Astrocyte (in vitro differentiated cells and primary cell): ENCODE measurements around the gene GDI2. TPM values are rescaled to one million over a fixed set of nuclear protein-coding genes. Genes with fewer than 3 reads are reported as not detected.

Experiments used
- DNase-seq: peaks from one replicate; pipeline ENCODE4 v3.0.0-alpha.2; 2010; ENCODE audit warnings: low read depth
- FAIRE-seq: peaks from 2 replicates; lab custom pipeline; 2011; peaks lifted over from hg19 to GRCh38; lab: Jason Lieb, UNC
- H2AFZ ChIP-seq: 2 replicates; pipeline ENCODE4 v1.6.0; 2012; ENCODE audit warnings: low read depth, low read length, inconsistent platforms
- H3K27ac ChIP-seq: 2 replicates; pipeline ENCODE4 v1.5.1; 2011; ENCODE audit warnings: low read depth, low read length, inconsistent platforms
- H3K27me3 ChIP-seq: 2 replicates; pipeline ENCODE4 v1.6.0; 2011; ENCODE audit warnings: low read length, inconsistent platforms; ENCODE audit not compliant: insufficient read depth
- H3K36me3 ChIP-seq: 2 replicates; pipeline ENCODE4 v1.5.1; 2011; ENCODE audit warnings: low read length, inconsistent platforms; ENCODE audit not compliant: insufficient read depth
- H3K4me1 ChIP-seq: 2 replicates; pipeline ENCODE4 v1.5.1; 2011; ENCODE audit warnings: low read length, inconsistent platforms; ENCODE audit not compliant: insufficient read depth
- H3K4me2 ChIP-seq: 2 replicates; pipeline ENCODE4 v1.6.0; 2012; ENCODE audit warnings: low read length, inconsistent platforms
- H3K4me3 ChIP-seq: 2 replicates; pipeline ENCODE4 v1.5.1; 2011; ENCODE audit warnings: low read depth, mild to moderate bottlenecking, low read length, inconsistent platforms; ENCODE audit not compliant: insufficient read depth
- H3K79me2 ChIP-seq: 2 replicates; pipeline ENCODE4 v1.6.0; 2012; ENCODE audit warnings: mild to moderate bottlenecking, low read length, inconsistent platforms; ENCODE audit not compliant: insufficient read depth
- H3K9ac ChIP-seq: 2 replicates; pipeline ENCODE4 v1.6.0; 2012; ENCODE audit warnings: mild to moderate bottlenecking, low read length, inconsistent platforms
- H3K9me3 ChIP-seq: 2 replicates; pipeline ENCODE4 v1.5.1; 2012; ENCODE audit warnings: low read depth, mild to moderate bottlenecking, low read length, inconsistent platforms; ENCODE audit not compliant: insufficient read depth
- H4K20me1 ChIP-seq: 2 replicates; pipeline ENCODE4 v1.6.0; 2012; ENCODE audit warnings: low read length, inconsistent platforms; ENCODE audit not compliant: insufficient read depth
- H3K27ac Mint-ChIP-seq: one replicate; pipeline ENCODE4 v1.8.0; 2021; ENCODE audit warnings: mild to moderate bottlenecking, mixed read lengths; ENCODE audit not compliant: unreplicated experiment
- H3K27me3 Mint-ChIP-seq: one replicate; pipeline ENCODE4 v1.8.0; 2021; ENCODE audit warnings: low read depth, mixed read lengths; ENCODE audit not compliant: unreplicated experiment
- H3K36me3 Mint-ChIP-seq: one replicate; pipeline ENCODE4 v1.8.0; 2021; ENCODE audit warnings: low read depth, mixed read lengths; ENCODE audit not compliant: unreplicated experiment
- H3K4me1 Mint-ChIP-seq: one replicate; pipeline ENCODE4 v1.8.0; 2021; ENCODE audit warnings: low read depth, mixed read lengths; ENCODE audit not compliant: unreplicated experiment
- H3K4me3 Mint-ChIP-seq: one replicate; pipeline ENCODE4 v1.8.0; 2021; ENCODE audit warnings: mild to moderate bottlenecking, moderate library complexity, mixed read lengths; ENCODE audit not compliant: unreplicated experiment
- H3K9me3 Mint-ChIP-seq: one replicate; pipeline ENCODE4 v1.8.0; 2021; ENCODE audit warnings: mild to moderate bottlenecking, mixed read lengths; ENCODE audit not compliant: unreplicated experiment
- EZH2 ChIP-seq: IDR thresholded peaks from 2 replicates; pipeline ENCODE4 v1.6.1; 2012; ENCODE audit warnings: mild to moderate bottlenecking, low read length, inconsistent platforms; ENCODE audit not compliant: insufficient read depth
- total RNA-seq: library from RNA; stranded (reverse); gene quantifications from 2 replicates; pipeline ENCODE4 v1.2.1, GENCODE V29; 2021
- TF ChIP-seq, protein P1 (sequence below): IDR thresholded peaks from 2 replicates; pipeline ENCODE4 v1.5.1; 2011; ENCODE audit warnings: low read depth, mild to moderate bottlenecking, inconsistent platforms, low read length, moderate library complexity; ENCODE audit not compliant: insufficient read depth

The GDI2 gene
- total RNA-seq, 1 donor from 2014 or later: 280 TPM

DNA sequence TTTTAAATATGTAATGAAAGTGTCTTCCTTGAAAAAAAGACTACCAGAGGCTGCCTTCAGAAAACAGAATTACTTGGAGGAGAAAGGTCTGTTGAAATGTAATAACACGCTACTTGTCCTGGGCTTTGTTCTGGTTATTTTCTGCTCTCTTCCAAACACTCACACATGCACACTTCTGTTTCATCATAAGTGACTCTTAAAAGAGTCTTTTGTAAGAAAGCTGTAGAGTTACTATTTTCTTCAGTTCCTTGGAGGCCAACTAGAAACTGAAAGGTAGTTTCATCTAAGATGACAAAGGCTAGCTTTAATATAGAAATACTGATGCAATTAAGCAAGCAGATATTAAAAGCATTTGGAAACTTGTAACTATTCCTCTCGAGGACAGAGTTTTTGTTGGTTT, 89.5 kb downstream of the GDI2 start:
- DNase-seq (no peak), FAIRE-seq (no peak)
- Histone ChIP-seq H3K36me3 (peaks cover 21% of the 10 kb centered on the region), H3K9me3 (no peaks in the 10 kb centered on the region), H3K27me3 (no peaks in the 10 kb centered on the region), H4K20me1 (peaks cover 4% of the 10 kb centered on the region), H3K4me1 (no peaks in the 10 kb centered on the region), H2AFZ (no peak overlapping the region), H3K9ac (no peak overlapping the region), H3K4me3 (no peak overlapping the region), H3K27ac (no peak overlapping the region), H3K4me2 (no peak overlapping the region), H3K79me2 (peaks cover 13% of the 10 kb centered on the region)
- no peak overlapping the region for H3K27ac Mint-ChIP-seq
- TF ChIP-seq EZH2: no peak
- TF ChIP-seq, protein P1, sequence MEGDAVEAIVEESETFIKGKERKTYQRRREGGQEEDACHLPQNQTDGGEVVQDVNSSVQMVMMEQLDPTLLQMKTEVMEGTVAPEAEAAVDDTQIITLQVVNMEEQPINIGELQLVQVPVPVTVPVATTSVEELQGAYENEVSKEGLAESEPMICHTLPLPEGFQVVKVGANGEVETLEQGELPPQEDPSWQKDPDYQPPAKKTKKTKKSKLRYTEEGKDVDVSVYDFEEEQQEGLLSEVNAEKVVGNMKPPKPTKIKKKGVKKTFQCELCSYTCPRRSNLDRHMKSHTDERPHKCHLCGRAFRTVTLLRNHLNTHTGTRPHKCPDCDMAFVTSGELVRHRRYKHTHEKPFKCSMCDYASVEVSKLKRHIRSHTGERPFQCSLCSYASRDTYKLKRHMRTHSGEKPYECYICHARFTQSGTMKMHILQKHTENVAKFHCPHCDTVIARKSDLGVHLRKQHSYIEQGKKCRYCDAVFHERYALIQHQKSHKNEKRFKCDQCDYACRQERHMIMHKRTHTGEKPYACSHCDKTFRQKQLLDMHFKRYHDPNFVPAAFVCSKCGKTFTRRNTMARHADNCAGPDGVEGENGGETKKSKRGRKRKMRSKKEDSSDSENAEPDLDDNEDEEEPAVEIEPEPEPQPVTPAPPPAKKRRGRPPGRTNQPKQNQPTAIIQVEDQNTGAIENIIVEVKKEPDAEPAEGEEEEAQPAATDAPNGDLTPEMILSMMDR: no peak
- no peaks in the 10 kb centered on the region for H3K4me1 Mint-ChIP-seq
- no peaks in the 10 kb centered on the region for H3K9me3 Mint-ChIP-seq
- peaks cover 5% of the 10 kb centered on the region for H3K36me3 Mint-ChIP-seq
- no peak overlapping the region for H3K4me3 Mint-ChIP-seq
- no peaks in the 10 kb centered on the region for H3K27me3 Mint-ChIP-seq

GRCh38 chr10:5720182-5720581, 93.1 kb downstream of the GDI2 start:
- Mint-ChIP-seq H3K36me3 (peaks cover 3% of the 10 kb centered on the region), H3K27ac (no peak overlapping the region), H3K27me3 (no peaks in the 10 kb centered on the region), H3K9me3 (no peaks in the 10 kb centered on the region), H3K4me3 (no peak overlapping the region), H3K4me1 (no peaks in the 10 kb centered on the region)
- Histone ChIP-seq H3K27ac (no peak overlapping the region), H3K4me3 (no peak overlapping the region), H3K4me1 (no peaks in the 10 kb centered on the region), H3K27me3 (no peaks in the 10 kb centered on the region), H3K9ac (no peak overlapping the region), H3K36me3 (peaks cover 13% of the 10 kb centered on the region), H3K4me2 (no peak overlapping the region), H4K20me1 (peaks cover 17% of the 10 kb centered on the region), H3K9me3 (no peaks in the 10 kb centered on the region), H3K79me2 (peaks cover 43% of the 10 kb centered on the region), H2AFZ (no peak overlapping the region)
- DNase-seq: no peak
- TF ChIP-seq, protein P1: no peak
- no peak for TF ChIP-seq EZH2
- no peak for FAIRE-seq

- DNase-seq: no peak
- Histone ChIP-seq H3K79me2 (peaks cover 49% of the 10 kb centered on the region), H3K4me1 (no peaks in the 10 kb centered on the region), H3K9ac (no peak overlapping the region), H3K27ac (no peak overlapping the region), H4K20me1 (peaks cover 21% of the 10 kb centered on the region), H2AFZ (no peak overlapping the region), H3K36me3 (peaks cover 10% of the 10 kb centered on the region), H3K4me3 (no peak overlapping the region), H3K27me3 (no peaks in the 10 kb centered on the region), H3K9me3 (no peaks in the 10 kb centered on the region), H3K4me2 (no peak overlapping the region)
- Mint-ChIP-seq H3K9me3 (no peaks in the 10 kb centered on the region), H3K27ac (no peak overlapping the region), H3K4me1 (no peaks in the 10 kb centered on the region), H3K36me3 (peaks cover 3% of the 10 kb centered on the region), H3K27me3 (no peaks in the 10 kb centered on the region), H3K4me3 (no peak overlapping the region)
- FAIRE-seq: no peak
- TF ChIP-seq, protein P1: no peak
- TF ChIP-seq EZH2: no peak
Observed at GRCh38 chr10:5719546-5719945, 93.7 kb downstream of the GDI2 start.
